Spleen (tissue), 13 donors: Measurements from ENCODE around the gene NTRK1. TPM values are rescaled to one million over a fixed set of nuclear protein-coding genes. Genes with fewer than 3 reads are reported as not detected.

Experiments used
- DNase-seq: peaks from one replicate; pipeline ENCODE4 v3.0.0-alpha.2; 2020
- H3K27ac ChIP-seq, 8 donors: fragments of 200-600 bp; sonication (generic) in 7 of 8; 1 replicate in 4 of 8; 2 replicates in 4 of 8; pipeline versions ENCODE4 v1.5.0 to v1.8.0; 2016 to 2021; ENCODE audit warnings: inconsistent platforms in 4 of 8, mild to moderate bottlenecking in 4 of 8, moderate library complexity in 1 of 8
- H3K27me3 ChIP-seq, 7 donors: fragments of 200-600 bp; sonication (generic) in 6 of 7; replicated peaks in 1 of 7; 1 replicate in 4 of 7; 2 replicates in 3 of 7; pipeline versions ENCODE4 v1.5.0 to v1.8.0; 2016 to 2021; ENCODE audit warnings: inconsistent platforms in 3 of 7, mild to moderate bottlenecking in 1 of 7
- H3K36me3 ChIP-seq, 6 donors: fragments of 200-600 bp; sonication (generic) in 5 of 6; 1 replicate in 4 of 6; 2 replicates in 2 of 6; pipeline versions ENCODE4 v1.5.0 to v1.8.0; 2016 to 2021; ENCODE audit warnings: inconsistent platforms in 2 of 6
- H3K4me1 ChIP-seq, 6 donors: fragments of 200-600 bp; sonication (generic) in 5 of 6; 1 replicate in 3 of 6; 2 replicates in 3 of 6; pipeline versions ENCODE4 v1.5.0 to v1.8.0; 2016 to 2021; ENCODE audit warnings: inconsistent platforms in 3 of 6
- H3K4me3 ChIP-seq, 8 donors: fragments of 200-600 bp; sonication (generic) in 7 of 8; 1 replicate in 4 of 8; 2 replicates in 4 of 8; pipeline versions ENCODE4 v1.5.0 to v1.8.0; 2016 to 2021; ENCODE audit warnings: inconsistent platforms in 4 of 8, mild to moderate bottlenecking in 4 of 8, moderate library complexity in 2 of 8
- H3K9me3 ChIP-seq, 8 donors: fragments of 200-600 bp; sonication (generic) in 7 of 8; 1 replicate in 4 of 8; 2 replicates in 4 of 8; pipeline versions ENCODE4 v1.5.0 to v1.8.0; 2016 to 2021; ENCODE audit warnings: inconsistent platforms in 4 of 8
- CTCF ChIP-seq, 11 experiments: fragments of 200-600 bp in 7 of 11; fragments of 450-650 bp in 4 of 11; sonication (generic) in 4 of 11; IDR thresholded peaks in 8 of 11; conservative IDR thresholded peaks in 3 of 11; 1 replicate in 7 of 11; 2 replicates in 4 of 11; pipeline versions ENCODE4 v1.4.0 to v1.8.0; 2016 to 2021; ENCODE audit warnings: antibody characterized with exemption in 11 of 11, inconsistent platforms in 4 of 11, mild to moderate bottlenecking in 1 of 11
- POLR2A ChIP-seq, 3 donors: fragments of 450-650 bp; IDR thresholded peaks; one replicate each; pipeline ENCODE4 v1.5.1; 2017; ENCODE audit warnings: antibody characterized with exemption in 3 of 3, mild to moderate bottlenecking in 1 of 3
- POLR2AphosphoS5 ChIP-seq, 3 donors: sonication (generic); formaldehyde crosslinking; IDR thresholded peaks; one replicate each; pipeline ENCODE4 v1.5.1; 2017; ENCODE audit warnings: antibody characterized with exemption in 3 of 3
- WGBS, 5 donors: extraction: QIAGEN DNeasy Blood & Tissue Kit in 3 of 5; methylation state at CpG; one replicate each; pipeline versions ENCODE4 v1.1.5 to v1.1.7; 2013 to 2018; 5-methylcytosine and 5-hydroxymethylcytosine counted together
- intact Hi-C: fragments of 100-400 bp; cut with DNase I; formaldehyde crosslinking; loops from one replicate; pipeline ENCODE4 v1.15.0; 2023; ENCODE audit warnings: low total_unique reads
- long read RNA-seq, 2 donors: transcript quantifications; one replicate each; lab custom pipeline, GENCODE V29; 2026
- polyA plus RNA-seq, 3 donors: library from polyadenylated mRNA; stranded (reverse); fragments of 200-250 nt; gene quantifications; one replicate each; pipeline ENCODE4 v1.2.1, GENCODE V29; 2013
- total RNA-seq, 7 donors: library from RNA; depleted of rRNA in 3 of 7; stranded (reverse); fragments of >200 nt in 3 of 7; fragmentation: NEBNext Ultra II Directional in 4 of 7; extraction: Animal tissue kit (Norgen Biotek cat#: 25700) in 4 of 7; gene quantifications; one replicate each; pipeline versions ENCODE4 v1.1.0 to v1.2.1, GENCODE V29; 2016 to 2021
- donor health status: healthy with polysubstance abuse.
- donor health status: DM: no; HTN: no; CAD: no; lungs with moderate emphysema.
- donor health status: DM: no; HTN: no; CAD: no.
- donor health status: Bipolar disorder and iron deficiency.
- donor health status: healthy.
- donor health status: DM: no; HTN: no; CAD: no.
- donor health status: DM: yes; HTN: yes; CAD: no.

The NTRK1 gene
- total RNA-seq (1 to 10 TPM in 1 of 7 donors, under 1 TPM in 3, not detected in 3; 0.18 to 1.4 (median 0.48) TPM), polyA plus RNA-seq (under 1 TPM in 2 of 3 donors, not detected in 1; 0.09 to 0.22 TPM)
- long read RNA-seq, donor 1: 0 reads
- long read RNA-seq, donor 2, partial matches to known transcripts: 0 of 1 reads
- long read RNA-seq, donor 2, other reads (novel, unspliced or antisense): 0 of 1 reads

- 5 to 14% (median 6%) methylated on average over 26 to 69 of the region's 69 CpGs for WGBS, 5 donors
- H3K4me3 ChIP-seq: peak within 1 kb of the TSS in 7 of 8 donors; percentile 23 to 70 (median 34)
- no peaks in the 10 kb centered on the region for H3K9me3 ChIP-seq
- H3K36me3 ChIP-seq: no peaks in the 10 kb centered on the region
- no peak for DNase-seq
- H3K27me3 ChIP-seq: peaks cover 7 to 92% (median 48%) of the 10 kb centered on the region in 7 donors
- H3K27ac ChIP-seq: no peak within 1 kb of the TSS
- intact Hi-C loops: no loop called here
- no peak for TF ChIP-seq POLR2AphosphoS5 (IDR thresholded peaks at IDR 0.05)
- no peak for TF ChIP-seq POLR2A (IDR thresholded peaks at IDR 0.05)
- TF ChIP-seq CTCF (IDR thresholded peaks at IDR 0.05 in 8 of 11, conservative IDR thresholded peaks at IDR 0.05 in 3 of 11): no peak
- H3K4me1 ChIP-seq: peaks cover 20 to 36% (median 27%) of the 10 kb centered on the region in 6 donors
Observed at GRCh38 chr1:156860628-156861423, at the start of gene NTRK1. NTRK1 (plus strand) TSS chr1:156860865; CDS start chr1:156860935, 70 bp downstream.

DNA sequence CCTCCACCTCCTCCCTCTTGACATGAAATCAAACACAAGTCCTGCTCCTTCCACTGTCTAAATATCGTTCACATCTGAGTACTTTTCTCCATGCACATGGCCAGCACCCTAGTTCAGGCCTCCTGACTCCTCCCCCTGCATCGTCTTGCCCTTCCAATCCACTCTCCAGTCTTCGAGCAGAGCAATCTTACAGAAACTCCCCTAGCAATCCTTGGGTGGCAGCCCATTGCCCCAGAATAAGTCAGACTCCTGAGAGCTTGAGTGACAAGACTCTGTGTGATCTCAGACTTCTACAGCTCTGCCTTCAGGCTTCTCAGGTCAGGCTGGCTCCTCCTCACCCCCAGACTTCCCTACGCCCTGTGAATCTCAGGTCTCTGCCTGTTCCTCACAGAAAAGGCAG is 49.5 kb upstream of the NTRK1 start:
- Histone ChIP-seq H3K9me3 (no peaks in the 10 kb centered on the region), H3K36me3 (peaks cover 0 to 30% (median 0%) of the 10 kb centered on the region in 6 donors), H3K27me3 (peaks cover 0 to 10% (median 0%) of the 10 kb centered on the region in 7 donors), H3K4me3 (no peak overlapping the region), H3K4me1 (peaks cover 3 to 62% (median 39%) of the 10 kb centered on the region in 6 donors), H3K27ac (no peak overlapping the region)
- intact Hi-C loops: no loop called here
- no peak for DNase-seq
- 74 to 87% (median 75%) methylated on average over 4 of the region's 4 CpGs for WGBS, 5 donors
- no peak for TF ChIP-seq POLR2AphosphoS5 (IDR thresholded peaks at IDR 0.05)
- TF ChIP-seq POLR2A (IDR thresholded peaks at IDR 0.05): no peak
- TF ChIP-seq CTCF (IDR thresholded peaks at IDR 0.05 in 8 of 11, conservative IDR thresholded peaks at IDR 0.05 in 3 of 11): no peak

DNA sequence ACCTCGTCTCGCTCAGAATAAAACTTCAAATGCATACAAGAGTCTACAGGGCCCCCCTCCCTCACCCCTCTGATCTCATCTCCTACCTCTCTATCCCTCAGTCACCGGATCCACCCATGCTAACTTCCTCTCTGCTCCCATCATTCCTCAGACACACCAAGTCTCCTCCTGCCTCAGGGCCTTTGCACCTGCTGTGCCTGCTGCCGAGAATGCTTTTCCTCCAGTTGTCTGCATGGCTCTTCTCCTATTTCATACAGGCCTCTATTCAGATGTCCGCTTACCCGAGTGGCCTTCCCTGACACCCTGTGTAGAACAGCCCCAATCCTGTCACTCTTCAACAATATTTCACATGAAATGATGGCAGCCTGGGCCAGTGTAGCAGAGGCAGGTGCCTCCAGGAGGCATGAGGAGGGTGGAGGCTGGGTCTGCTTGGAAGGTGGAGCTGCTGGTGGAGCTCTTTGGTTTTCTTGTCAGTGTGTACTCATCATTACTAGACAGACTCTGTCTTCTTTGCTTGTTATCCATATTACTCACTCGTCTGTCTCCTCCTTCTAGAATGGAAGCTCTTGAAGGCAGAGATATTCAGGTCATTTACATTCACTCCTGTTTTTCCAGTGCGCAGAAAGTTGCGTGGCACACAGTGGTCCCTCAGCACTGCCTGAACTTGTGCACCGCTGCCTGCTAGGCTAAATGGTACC is 48.2 kb upstream of the NTRK1 start:
- WGBS, 5 donors: 94 to 98% (median 97%) methylated on average over 10 of the region's 10 CpGs
- no peak overlapping the region for H3K27ac ChIP-seq
- intact Hi-C loops: no loop called here

More for the DNA sequence above, 48.2 kb upstream of the NTRK1 start:
- H3K36me3 ChIP-seq: peaks cover 0 to 19% (median 0%) of the 10 kb centered on the region in 6 donors
- peaks cover 7 to 66% (median 46%) of the 10 kb centered on the region in 6 donors for H3K4me1 ChIP-seq
- DNase-seq: no peak
- TF ChIP-seq CTCF (IDR thresholded peaks at IDR 0.05 in 8 of 11, conservative IDR thresholded peaks at IDR 0.05 in 3 of 11) (no peak), POLR2A (IDR thresholded peaks at IDR 0.05) (no peak), POLR2AphosphoS5 (IDR thresholded peaks at IDR 0.05) (no peak)
- peaks cover 0 to 10% (median 0%) of the 10 kb centered on the region in 7 donors for H3K27me3 ChIP-seq
- H3K9me3 ChIP-seq: no peaks in the 10 kb centered on the region
- no peak overlapping the region for H3K4me3 ChIP-seq
